22Rv1 (cell line): ENCODE results near the gene TRNT1.

Experiments used
- ZFX ChIP-seq: fragments of 450-650 bp; IDR thresholded peaks from 2 replicates; pipeline ENCODE4 v1.6.1; 2017; ENCODE audit warnings: antibody characterized with exemption, borderline replicate concordance
- TF ChIP-seq, protein P1 (sequence below): fragments of 450-650 bp; IDR thresholded peaks from 2 replicates; pipeline ENCODE4 v1.5.1; 2017; ENCODE audit warnings: mild to moderate bottlenecking

DNA sequence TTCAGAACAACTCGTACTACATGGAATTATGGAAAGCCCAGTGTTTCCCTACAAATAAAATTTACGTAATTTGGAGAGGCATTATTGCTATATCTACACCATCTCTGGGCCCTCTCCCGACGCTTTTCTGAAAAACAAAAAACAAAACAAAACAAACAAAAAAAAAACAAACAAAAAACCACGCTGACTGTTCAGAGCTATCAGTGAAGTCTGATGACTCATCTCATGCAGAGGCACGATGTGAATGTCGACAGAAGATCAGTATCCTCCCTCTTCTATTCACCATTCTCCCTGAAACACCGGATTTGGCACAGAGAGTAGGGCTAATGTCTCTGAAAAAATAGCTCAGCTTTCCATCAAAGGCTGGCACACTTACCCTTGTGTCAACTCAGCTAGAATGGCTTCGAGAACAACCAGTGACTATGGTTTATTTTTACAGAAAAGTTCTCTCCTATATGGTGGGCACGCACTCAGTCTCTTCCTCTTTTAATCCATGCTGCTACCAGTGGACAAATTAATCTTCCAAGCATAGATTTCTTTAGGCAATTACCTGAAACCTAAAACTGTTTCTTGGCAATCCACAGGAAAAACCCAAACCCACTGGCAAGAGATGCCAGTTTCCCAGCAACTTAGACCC, 51.2 kb downstream of the TRNT1 start:
- TF ChIP-seq, protein P1, sequence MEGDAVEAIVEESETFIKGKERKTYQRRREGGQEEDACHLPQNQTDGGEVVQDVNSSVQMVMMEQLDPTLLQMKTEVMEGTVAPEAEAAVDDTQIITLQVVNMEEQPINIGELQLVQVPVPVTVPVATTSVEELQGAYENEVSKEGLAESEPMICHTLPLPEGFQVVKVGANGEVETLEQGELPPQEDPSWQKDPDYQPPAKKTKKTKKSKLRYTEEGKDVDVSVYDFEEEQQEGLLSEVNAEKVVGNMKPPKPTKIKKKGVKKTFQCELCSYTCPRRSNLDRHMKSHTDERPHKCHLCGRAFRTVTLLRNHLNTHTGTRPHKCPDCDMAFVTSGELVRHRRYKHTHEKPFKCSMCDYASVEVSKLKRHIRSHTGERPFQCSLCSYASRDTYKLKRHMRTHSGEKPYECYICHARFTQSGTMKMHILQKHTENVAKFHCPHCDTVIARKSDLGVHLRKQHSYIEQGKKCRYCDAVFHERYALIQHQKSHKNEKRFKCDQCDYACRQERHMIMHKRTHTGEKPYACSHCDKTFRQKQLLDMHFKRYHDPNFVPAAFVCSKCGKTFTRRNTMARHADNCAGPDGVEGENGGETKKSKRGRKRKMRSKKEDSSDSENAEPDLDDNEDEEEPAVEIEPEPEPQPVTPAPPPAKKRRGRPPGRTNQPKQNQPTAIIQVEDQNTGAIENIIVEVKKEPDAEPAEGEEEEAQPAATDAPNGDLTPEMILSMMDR, result no peak
- no peak for TF ChIP-seq ZFX
